Esophagus squamous epithelium (tissue), 4 donors: ENCODE measurements around the gene FEM1B.

Source experiments
- POLR2A ChIP-seq, 4 donors: fragments of 450-650 bp; IDR thresholded peaks; one replicate each; pipeline ENCODE4 v1.6.1; 2017; ENCODE audit warnings: antibody characterized with exemption in 4 of 4, mild to moderate bottlenecking in 4 of 4, moderate library complexity in 3 of 4
- TF ChIP-seq, protein P1 (sequence below), 6 experiments: fragments of 450-650 bp in 4 of 6; fragments of 200-600 bp in 2 of 6; sonication (generic) in 2 of 6; IDR thresholded peaks; one replicate each; pipeline ENCODE4 v1.5.1; 2016 to 2019; ENCODE audit warnings: antibody characterized with exemption in 6 of 6, mild to moderate bottlenecking in 4 of 6, moderate library complexity in 4 of 6

GRCh38 chr15:68292967-68293366 lies 15.4 kb downstream of the FEM1B start:
- TF ChIP-seq, protein P1, sequence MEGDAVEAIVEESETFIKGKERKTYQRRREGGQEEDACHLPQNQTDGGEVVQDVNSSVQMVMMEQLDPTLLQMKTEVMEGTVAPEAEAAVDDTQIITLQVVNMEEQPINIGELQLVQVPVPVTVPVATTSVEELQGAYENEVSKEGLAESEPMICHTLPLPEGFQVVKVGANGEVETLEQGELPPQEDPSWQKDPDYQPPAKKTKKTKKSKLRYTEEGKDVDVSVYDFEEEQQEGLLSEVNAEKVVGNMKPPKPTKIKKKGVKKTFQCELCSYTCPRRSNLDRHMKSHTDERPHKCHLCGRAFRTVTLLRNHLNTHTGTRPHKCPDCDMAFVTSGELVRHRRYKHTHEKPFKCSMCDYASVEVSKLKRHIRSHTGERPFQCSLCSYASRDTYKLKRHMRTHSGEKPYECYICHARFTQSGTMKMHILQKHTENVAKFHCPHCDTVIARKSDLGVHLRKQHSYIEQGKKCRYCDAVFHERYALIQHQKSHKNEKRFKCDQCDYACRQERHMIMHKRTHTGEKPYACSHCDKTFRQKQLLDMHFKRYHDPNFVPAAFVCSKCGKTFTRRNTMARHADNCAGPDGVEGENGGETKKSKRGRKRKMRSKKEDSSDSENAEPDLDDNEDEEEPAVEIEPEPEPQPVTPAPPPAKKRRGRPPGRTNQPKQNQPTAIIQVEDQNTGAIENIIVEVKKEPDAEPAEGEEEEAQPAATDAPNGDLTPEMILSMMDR (IDR thresholded peaks at IDR 0.05), result no peak
- no peak for TF ChIP-seq POLR2A (IDR thresholded peaks at IDR 0.05)
